HCEC 1CT (cell line): ENCODE data around the gene TRUB2.

Experiments
- DNase-seq: peaks from one replicate; pipeline ENCODE4 v3.0.0-alpha.2; 2017

The TRUB2 gene, protein sequence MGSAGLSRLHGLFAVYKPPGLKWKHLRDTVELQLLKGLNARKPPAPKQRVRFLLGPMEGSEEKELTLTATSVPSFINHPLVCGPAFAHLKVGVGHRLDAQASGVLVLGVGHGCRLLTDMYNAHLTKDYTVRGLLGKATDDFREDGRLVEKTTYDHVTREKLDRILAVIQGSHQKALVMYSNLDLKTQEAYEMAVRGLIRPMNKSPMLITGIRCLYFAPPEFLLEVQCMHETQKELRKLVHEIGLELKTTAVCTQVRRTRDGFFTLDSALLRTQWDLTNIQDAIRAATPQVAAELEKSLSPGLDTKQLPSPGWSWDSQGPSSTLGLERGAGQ

DNA sequence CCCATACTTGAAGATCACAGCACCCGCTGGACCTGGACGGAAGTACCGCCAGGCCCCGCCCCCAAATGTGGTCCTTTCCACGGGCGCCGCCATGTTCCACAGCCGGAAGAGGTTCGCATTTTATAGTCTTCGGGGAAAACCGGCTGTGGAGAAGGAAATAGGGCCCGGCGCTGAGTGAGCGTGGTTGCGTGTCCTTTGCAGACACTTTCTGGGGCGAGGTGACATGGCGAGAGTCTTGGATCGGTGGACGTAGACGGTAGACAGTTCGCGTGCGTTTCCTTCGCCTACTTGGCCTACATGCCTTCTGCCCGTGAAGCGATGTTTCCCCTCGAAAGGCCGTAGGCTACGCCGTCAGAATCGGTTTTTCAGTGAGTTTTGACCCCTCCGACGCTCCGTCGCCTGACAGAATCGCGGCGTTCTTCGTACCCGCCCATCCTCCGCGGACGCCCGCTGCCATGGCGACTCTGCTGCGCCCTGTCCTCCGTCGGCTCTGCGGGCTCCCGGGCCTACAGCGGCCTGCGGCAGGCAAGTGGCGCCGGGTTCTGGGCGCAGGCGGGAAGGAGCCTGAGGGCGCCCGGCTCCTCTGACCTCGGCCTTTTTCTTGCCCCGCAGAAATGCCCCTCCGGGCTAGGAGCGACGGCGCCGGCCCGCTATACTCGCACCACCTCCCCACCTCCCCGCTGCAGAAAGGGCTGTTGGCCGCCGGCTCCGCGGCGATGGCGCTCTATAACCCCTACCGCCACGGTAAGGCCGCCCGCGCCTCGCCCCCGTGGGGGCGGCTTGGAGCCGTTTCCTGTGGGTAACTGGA, at the start of gene TRUB2, which contains the start of gene COQ4:
Gene TRUB2 (minus strand): TSS at position 44 of the 808 bp plus-strand sequence. CDS start 39 bp downstream, at position 5.
Gene COQ4 (plus strand): TSS at position 436 of the 808 bp plus-strand sequence. CDS start 20 bp downstream, at position 456.
- peak; percentile 93 for DNase-seq

DNA sequence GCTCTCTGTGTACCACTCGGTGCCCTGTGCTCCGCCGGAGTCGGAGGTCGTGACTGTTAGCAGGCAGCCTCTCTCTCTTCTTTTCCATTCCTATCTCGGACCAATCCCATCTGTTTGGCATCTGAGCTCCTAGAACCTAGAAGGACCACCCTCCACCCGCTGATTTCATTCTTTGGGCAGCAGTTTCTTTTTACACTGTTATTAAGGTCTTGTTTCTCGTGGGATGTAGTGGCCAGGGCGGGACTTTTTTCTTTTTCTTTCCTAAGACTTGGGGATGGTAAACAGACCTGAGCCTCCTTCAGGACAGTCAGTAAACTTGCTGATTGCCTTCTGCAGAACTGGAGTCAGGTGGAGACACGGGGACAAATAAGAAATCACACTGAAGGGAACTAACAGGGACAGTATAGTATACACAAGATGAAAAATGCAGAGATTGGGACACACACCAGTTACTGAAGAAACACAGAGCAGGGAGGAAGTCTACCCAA, 49.4 kb upstream of the TRUB2 start:
- DNase-seq, result no peak

DNA sequence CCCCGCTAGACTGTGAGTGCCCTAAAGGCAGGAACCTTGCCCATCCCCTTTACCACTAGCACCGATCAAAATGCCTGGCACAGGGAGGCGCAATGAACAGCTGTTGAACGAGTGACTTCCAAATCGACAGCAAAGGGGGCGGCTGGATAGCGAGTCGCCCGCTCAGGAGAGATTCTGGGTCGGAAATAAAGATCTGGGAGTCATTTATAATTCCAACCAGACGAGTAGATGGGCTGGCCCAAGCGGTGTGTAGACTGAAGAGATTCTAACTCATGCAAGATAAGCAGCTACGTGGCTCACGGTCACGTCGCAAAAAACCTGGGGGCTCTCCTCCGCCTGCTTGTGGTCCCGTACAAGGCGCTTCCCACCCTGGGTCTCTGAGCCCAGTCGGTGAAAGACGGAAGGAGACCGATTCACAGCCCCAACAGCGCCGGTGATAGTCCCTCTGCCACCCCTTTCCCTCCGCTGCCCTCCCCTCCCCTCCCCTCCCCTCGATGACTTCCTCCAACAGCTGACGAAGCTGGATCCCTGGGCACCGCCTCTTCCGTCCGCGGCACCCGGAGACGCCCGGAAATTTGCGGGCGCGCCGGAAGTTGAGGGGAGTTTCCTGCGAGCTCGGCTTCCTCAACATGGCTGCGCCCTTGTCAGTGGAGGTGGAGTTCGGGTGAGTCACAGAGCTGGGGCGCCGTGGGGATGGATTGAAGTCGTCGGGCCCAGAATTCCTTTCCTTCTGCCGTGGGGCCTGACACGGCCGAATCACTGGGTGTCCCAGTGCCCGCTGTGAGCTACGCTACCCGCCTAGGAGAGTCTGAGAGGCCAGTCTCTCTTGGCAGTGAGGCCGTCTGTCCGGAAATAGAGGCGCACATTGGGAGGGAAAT, 48.7 kb upstream of the TRUB2 start, which contains the start of gene URM1:
Gene URM1 (plus strand): TSS at position 623 of the 878 bp plus-strand sequence. CDS start 7 bp downstream, at position 630.
- DNase-seq, result peak; percentile 97

DNA sequence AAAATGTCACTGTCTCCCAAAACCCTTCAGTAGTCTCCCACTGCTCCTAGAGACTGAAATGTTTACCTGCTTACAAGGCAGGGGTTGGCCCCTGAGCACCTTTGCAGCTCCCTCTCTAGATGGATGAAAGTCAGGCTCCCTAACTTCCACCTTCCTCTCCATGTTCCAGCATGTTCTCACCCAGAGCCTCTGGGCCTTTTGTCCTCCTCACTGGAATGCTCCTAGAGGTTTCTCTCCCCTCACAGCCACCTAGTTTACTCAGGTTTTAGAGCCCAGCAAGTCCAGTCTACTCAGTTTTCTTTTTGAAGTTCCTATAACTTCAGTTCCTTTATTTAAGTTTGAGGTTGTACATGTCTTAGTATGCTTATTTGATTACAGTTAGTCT, 48.1 kb upstream of the TRUB2 start:
- no peak for DNase-seq

DNA sequence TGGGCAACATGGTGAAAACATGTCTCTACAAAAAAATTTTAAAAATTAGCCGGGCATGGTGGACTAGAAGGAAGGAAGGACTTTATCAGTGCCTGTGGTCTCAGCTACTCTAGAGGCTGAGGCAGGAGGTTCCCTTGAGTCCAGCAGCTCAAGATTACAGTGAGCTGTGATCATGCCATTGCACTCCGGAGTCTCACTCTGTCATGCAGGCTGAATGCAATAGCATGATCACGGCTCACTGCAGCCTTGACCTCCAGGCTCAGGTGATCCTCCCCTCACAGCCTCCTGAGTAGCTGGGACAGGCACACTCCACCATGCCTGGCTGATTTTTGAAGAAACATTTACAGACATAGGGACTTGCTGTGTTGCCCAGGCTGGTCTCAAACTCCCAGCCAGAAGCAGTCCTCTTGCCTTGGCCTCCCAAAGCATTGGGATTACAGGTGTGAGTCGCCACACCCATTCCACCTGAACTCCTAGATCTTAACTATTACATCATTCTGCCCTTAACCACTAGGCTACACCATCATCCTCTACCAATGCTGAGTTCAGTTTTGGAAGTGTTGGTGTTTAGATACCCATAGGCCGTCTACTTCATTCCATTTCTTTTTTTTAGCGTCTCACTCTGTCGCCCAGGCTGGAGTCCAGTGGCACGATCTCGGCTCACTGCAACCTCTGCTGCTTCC, 46.9 kb upstream of the TRUB2 start:
- DNase-seq, result no peak

DNA sequence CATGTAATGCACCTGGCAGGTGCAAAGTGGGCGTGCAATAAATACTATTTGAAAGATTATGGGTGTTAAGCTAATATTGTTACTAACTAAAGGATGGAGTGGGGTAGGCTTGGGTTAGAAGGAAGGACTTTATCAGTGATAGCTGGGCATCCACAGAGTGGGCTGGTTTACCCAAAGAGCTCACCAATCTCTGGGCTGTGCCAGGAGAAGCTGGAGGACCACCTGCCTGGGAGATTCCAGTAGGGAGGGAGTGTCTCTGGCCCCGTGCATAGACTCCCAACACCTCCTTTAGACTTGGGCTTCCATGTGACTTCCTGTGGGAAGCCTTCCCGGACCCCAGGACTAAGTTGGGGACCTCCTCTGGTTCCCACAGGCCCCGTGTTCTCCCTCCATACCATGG, 43.3 kb upstream of the TRUB2 start:
- DNase-seq, result no peak

DNA sequence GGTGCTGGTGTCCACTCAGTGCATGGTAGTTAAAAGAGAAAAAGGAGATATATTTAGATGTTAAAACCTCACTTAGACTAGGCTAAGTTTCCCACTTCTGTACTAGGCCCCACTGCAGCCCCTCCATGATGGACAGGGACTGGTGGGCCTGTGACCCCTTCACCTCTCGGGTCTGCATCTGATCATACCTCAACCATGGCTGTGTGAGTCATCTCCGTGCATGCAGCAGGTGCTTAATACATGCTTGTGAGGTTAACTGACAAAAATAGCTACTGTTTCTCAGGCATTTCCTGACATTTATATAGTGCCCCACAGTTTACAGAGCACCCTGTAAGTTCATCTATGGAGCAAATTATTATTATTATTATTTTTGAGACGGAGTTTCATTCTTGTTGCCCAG, 40.5 kb upstream of the TRUB2 start:
- DNase-seq, result no peak

DNA sequence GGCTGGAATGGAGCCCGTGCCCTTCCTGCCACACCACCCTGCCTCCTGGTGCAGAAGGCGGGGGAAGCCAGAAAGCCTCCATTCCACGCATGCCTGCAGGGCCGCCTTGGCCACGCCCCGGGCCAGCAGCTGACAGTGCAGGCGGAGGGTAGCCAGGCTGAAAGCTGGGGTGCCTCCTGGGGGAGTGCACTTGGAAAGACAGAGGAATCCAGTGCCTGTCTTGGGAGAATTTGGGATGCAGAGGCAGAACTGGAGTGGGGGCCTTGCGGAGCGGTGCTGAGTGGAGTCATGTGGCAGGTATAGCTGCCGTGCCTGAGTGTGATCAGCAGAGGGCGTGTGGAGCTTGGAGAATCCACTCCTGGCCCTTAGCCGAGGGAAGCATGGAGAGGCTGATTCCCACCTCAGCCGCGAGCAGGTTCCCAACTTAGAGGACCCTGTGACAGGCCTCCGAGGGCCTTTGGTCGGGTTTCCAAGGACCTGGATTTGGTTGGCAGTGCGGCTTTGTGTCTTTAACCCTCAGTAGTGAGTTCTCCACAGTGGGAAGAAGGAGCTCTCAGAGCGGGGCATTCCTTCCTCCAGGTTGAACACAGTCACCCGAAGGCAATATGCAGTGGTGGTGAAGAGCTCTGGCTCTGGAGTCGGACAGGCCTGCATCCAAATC, 39.9 kb upstream of the TRUB2 start:
- peak; percentile 76 for DNase-seq

DNA sequence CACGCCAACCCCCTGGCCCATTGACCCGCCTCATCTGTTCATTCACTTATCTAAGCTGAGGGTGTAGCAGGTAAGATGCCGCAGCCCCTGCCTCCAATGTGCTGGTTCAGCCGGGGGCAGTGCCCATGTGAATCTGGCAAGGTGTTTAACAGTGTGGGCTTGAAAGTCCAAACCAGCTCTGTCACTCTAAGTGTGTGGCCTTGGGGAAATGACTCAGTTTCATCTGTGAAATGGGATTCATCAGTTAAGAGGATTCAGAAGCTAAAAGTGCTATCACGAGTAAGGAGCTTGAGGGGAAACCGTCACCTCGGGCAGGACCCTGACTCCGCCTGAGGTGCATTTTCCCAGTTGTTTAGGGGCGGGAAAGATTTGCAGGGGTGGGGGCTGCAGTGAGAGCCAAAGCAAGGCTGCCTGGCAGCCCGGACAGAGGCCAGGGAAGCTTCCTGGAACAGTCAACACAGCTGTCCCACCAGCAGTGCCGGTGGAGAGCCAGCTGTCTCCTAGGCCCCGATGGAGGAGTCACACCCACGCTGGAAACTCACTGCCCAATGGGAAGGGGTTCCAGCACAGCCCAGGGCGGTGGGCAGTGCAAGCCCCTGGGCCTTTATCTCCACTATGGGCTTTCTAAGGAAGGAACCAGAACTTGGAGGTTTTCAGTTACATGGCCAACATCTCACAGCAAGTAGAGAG, 39.2 kb upstream of the TRUB2 start:
- no peak for DNase-seq

DNA sequence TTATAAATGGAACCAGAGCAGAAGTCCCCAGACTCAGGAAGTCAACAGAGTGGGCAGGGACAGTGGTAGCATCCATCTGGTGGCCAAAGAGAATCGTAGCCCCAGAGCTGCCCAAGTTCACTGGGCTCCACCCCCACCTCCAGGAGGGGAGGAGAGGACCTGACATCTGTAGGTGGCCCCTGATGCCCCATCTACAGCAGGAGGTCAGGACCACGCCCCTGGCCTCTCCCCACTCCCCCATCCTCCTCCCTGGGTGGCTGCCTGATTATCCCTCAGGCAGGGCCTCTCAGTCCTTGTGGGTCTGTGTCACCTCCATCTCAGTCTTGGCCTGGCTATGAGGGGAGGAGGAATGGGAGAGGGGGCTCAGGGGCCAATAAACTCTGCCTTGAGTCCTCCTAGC, 38.6 kb upstream of the TRUB2 start:
- no peak for DNase-seq

DNA sequence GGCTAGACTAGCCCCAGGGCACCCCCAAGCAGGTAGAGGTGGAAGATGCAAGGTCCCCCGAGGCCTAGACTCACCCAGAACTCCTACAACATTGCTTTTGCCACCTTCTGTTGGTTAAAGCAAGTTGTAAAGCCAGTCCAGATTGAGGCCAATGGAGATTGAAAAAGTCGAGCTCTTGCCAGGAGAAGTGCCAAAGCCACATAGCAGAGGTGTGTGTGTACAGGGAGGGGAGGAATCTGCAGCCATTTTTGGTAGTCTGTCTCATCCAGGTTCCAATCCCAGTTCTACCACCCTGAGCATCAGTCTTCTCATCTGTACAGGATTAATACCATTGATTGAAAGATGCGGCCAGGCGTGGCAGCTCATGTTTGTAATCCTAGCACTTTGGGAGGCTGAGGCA, 36.6 kb upstream of the TRUB2 start:
- DNase-seq, result no peak

DNA sequence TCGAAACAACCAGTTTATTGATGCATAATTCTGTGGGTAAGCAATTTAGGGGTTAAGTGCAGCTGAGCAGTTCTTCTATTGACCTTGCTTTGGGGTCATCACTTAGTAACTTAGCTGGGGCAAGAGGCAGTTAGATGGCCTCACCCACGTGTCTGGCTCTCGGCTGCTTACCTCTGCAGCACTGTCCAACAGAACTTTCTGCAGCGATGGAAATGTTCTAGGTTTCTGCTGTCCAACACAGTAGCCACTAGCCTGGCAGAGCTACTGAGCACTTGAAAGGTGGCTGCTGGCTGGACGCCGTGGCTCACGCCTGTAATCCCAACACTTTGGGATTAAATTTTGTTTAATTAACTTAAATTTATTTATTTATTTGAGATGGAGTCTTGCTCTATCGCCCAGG, 35.8 kb upstream of the TRUB2 start:
- DNase-seq, result no peak

DNA sequence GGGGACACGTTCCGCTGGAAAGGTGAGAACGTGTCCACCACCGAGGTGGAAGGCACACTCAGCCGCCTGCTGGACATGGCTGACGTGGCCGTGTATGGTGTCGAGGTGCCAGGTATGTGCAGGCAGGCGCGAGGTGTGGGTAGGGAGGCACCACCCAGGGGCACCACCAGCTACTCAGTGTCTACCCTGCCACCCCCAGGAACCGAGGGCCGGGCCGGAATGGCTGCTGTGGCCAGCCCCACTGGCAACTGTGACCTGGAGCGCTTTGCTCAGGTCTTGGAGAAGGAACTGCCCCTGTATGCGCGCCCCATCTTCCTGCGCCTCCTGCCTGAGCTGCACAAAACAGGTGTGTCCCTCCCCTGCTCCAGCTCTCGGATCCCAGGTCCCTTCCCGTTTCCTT, 33.2 kb upstream of the TRUB2 start:
- DNase-seq, result no peak

DNA sequence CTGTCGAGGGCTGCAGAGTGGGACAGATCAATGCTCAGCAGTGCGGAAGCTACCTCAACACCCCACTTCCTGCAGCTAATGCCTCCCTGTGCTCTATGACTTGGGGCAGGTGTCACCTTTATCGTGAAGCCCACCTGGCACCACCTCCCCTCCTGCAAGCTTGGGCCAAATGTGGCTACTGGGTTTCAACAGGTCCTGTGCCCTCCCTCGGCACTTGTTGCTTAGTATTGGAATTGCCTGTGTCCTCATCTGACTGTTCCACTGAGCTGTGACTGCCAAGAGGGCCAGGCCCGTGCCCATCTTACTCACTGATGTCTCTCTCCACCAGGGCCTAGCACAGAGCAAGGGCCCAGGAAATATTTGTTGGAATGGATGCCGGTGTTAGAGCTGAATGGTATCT, 27.5 kb upstream of the TRUB2 start:
- DNase-seq, result no peak

DNA sequence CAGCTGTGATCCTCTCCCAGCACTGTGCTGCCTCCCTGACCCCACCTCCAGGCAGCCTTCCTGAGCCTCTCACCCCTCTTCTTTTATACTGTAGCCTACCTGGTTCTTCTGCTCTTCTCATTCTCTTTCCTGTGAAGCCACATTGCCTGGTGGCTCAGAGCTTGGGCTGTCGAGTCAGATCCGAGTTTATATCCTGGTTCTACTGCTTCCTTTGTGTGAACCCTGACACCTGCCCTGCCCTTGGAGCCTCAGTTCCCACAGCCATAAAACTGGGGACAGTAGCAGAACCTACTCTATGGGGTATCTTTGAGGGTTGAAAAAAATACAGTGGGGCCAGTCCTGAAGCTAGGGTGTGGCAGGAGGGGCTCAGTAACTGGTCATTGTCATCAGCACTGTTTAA, 26.9 kb upstream of the TRUB2 start:
- no peak for DNase-seq

DNA sequence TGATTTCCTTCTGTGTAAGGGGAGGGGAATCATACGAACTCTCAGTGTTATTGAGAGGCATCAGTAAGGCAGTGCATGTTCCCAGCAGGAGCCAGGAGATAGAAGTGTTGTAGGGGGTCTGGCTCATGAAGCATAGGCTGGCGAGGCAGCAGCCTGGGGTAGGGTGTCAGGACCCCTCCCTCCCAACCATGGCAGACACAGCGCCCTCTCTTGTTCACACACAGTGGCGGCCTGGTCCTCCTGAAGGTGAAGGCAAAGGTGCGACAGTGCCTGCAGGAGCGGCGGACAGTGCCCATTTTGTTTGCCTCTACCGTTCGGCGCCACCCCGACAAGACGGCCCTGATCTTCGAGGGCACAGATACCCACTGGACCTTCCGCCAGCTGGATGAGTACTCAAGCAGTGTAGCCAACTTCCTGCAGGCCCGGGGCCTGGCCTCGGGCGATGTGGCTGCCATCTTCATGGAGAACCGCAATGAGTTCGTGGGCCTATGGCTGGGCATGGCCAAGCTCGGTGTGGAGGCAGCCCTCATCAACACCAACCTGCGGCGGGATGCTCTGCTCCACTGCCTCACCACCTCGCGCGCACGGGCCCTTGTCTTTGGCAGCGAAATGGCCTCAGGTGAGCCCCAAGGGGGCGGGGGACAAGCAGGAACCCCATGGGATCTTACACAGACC, 22.8 kb upstream of the TRUB2 start:
- no peak for DNase-seq

DNA sequence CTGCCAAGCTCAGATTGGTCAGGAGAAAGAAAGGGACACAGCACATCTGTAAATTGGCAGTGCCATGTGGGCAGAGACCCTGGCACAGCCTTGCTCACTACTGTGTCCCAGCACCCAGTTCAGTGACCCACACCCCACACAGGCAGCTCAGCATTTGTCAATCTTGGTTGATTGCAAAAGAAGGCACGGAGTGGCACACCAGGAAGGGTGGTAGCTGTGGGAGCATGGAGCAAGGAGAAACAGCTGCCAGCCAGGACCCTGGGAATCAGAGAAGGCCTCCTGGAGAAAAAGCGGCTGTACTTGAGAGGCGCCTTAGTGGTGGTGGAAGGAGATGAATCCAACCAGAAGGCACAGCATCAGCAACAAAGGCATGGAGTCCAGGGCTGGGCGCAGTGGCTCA, 21.6 kb upstream of the TRUB2 start:
- no peak for DNase-seq

DNA sequence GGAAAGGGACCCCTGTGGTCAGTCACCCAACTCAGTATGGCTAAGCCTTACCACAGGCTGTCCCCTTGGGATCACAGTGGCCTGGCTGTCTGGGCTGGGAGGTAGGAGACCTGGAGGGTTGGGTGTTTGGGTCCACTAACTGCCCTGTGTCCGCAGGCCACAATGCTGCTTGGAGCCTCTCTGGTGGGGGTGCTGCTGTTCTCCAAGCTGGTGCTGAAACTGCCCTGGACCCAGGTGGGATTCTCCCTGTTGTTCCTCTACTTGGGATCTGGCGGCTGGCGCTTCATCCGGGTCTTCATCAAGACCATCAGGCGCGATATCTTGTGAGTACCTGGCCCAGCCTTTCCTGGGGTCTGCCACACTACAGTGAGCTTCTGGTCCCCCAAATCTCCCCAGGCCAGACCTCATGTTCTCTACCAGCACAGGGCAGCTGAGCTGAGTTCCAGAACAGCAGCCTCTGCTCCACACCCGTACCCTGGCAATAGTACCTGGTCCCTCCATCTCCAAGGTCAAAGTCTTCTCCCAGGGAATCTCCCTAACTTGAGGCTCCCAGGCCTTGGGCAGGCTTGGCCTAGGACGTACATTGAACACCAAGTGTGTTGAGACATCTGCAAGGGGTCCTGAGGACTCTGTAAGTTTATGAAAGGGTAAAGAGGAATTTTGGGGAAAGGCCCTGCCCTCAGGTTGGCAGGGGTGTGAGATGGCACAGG, 20.9 kb upstream of the TRUB2 start:
- DNase-seq, result no peak

DNA sequence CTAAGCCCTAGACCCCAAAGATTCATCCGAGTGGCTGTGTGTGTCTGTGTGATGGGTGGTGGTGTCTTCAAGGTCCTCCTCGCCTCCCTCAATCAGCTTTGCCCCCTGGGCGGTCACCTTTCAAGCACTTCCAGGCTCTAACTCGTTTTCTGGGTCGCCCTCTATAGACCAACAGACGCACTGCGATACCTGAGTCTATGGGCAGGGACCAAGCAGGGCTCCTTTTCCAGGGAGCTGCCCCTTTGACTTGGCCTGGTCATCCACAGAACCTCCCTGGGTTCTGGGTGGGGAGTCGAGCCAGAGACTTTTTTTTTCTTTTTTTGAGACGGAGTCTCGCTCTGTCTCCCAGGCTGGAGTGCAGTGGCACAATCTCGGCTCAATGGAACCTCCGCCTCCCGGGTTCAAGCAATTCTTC, 19.2 kb upstream of the TRUB2 start:
- DNase-seq, result peak; percentile 68
